HG03064 (cell line): Measurements from ENCODE around the gene MALRD1.
"Not testable (repeated sequence)": the region's sequence is repeated elsewhere in the genome, so short reads cannot be mapped to it uniquely, and the experiment has no call there.

Experiments
- ATAC-seq: cut with Tn5 transposase; IDR thresholded peaks from one replicate; pipeline ENCODE4 v1.9.1; 2021; ENCODE audit warnings: low read depth; ENCODE audit not compliant: unreplicated experiment

MALRD1 gene

DNA sequence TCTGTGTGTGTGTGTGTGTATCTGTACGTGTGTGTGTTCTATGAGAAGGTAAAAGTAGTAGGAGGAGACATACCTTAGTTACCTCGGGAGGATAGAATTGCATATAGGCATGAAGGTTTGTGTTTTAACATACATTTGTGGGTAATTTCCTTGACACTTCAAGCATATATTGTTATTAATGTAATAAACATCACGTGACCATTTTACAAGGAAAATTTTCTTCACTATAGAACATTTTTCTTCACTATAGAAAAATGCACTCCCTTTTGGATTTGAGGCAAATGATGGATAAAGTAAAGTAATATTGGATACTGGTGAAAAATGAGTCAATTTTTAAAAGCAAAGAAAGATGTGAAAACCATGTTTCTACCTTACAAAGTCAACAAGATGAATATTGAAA, 640.6 kb downstream of the MALRD1 start:
- no peak for ATAC-seq

DNA sequence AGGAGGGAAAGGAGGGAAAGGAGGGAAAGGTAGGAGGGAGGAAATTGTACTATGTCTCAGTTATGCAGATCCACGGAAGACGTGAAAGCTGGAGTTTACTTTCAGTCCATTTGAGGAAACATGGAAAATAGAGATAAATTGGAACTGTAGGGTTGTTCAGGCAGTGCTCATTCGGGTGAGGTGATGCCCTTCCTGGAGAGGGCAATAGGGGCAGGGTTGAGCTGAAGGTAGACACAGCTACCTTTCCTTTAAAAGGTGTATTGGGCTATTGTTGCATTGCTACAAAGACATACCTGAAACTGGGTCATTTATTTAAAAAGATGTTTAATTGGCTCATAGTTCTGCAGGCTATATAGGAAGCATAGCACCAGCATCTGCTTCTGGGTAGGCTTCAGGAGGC, 650.7 kb downstream of the MALRD1 start:
- ATAC-seq = no peak

DNA sequence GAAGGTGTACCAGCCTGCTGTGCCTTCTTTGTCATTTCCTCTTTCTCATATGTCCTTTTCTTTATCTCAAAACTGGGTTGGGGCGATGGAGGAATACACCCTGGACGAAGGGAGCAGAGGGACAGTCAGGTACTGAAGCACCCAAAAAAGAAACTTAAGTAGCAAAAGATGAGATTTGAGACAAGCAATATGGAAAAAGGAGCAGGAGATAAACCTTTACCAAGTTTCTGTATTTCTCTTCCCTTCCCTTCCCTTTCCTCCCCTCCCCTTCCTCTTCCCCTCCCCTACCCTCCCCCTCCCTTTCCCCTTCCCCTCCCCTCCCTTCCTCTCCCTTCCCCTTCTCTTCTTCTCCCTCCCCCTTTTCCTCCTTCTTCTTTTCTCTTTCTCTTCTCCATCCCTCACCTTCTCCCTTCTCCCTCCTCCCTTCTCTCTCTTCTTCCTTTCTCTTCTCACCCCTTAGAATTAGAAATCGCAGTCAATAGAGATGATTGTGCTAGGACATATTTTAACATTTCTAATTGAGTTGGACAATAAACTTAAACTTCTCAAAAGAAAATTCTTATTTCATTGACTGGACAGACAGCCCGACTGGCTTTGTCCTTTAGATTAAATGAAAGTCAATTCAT, 652.9 kb downstream of the MALRD1 start:
- ATAC-seq = no peak

DNA sequence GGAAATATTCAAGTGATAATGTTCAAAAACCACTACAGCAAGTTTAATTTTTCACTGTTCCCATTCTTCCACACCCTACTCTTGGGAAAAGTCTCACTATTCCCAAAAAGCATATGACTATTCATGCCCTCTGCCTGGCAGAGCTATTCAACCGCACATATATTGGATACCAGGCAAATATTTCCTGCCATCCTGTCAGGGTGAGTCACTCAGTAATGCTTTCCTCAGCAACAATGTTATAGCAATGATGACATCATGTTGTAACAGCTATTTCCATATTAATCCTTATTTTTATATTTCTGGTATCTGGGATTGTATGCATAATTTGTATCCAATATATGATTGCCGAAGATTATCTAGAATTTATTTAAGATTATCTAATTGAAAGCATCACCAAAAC, 653.6 kb downstream of the MALRD1 start:
- ATAC-seq = no peak

DNA sequence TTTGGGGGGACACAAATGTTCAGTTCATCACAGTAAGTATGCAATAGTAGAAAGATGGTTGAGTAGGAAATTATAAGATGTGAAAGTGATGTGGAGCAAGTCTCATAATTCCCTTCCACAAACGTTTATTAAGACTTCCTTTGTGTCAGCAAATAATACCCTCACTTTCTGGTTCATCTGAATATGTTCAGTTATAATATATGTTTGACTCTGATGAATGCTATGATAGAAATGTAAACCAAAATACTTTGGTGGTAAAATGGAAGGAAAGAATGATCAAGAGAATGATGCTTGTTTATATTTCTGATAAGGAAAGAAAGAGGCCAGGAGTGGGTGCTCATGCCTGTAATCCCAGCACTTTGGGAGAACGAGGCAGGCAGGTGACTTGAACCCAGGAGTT, 655.9 kb downstream of the MALRD1 start:
- no peak for ATAC-seq

DNA sequence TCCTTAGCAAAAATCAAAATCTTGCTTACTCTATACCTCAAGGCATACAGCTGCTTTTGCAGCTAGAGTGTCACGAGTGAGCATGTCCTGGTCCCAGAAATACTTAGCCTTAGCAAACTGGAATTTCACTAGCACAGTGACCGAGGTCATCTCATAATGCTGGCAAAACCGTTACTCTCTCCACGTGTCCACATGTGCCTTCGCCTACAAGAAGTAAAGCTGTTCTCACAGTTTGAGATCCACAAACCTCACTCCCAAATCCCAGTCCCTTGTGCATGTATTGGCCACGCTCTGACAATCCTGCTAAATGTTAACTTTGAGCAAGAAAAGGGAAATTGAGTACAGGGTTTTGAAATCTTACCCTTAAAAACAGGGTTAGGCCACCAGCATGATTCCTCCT, 656.6 kb downstream of the MALRD1 start:
- no peak for ATAC-seq

DNA sequence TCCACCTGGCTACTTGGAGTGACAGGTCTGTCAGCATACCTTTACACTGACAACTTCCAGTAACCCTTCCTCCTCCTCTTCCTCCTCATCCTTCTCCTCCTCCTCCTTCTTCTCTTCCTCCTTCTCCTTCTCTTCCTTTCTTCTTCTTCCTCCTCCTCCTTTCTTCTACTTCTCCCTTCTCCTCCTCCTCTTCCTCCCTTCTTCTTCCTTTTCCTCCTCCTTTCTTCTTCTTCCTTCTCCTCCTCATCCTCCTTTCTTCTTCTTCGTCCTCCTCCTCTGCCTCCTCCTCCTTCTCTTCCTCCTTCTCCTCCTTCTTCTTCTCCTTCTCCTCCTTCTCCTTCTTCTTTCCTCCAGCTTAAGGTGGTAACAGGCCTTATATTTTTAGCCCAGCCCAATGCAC, 658.3 kb downstream of the MALRD1 start:
- no peak for ATAC-seq

DNA sequence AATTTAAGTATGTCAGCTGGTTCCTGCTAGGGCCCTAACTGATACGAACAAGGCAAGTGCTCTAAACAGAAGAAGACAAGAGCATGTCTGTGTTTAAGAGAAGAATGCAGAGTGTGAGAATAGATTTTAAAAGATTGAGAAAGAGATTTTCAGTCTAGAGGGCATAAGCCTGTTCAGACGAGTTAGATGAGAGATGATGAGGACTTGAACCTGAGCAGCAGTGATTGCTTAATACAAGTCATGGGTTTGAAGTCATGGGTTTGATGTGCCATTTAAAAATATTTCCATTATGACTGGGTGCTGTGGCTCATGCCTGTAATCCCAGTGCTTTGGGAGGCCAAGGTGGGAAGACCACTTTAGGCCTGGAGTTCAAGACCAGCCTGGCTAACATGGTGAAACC, 658.8 kb downstream of the MALRD1 start:
- no peak for ATAC-seq

DNA sequence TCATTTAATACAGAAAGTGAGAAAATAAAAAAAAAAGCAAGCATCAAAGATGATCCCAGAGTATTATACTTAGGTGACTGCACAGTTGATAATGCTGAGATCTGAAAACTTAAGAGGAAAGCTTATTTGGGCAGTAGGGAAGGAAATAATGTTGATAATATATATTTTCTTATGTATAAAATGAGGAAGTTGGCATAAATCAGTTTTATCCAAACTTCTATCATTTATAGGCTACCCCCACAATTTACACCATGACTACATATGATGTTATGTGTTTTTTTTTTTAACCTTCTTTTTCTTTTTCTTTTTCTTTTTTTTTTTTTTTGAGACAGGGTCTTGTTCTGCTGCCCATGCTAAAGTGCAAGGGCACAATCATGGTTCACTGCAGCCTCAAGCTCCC, 659.4 kb downstream of the MALRD1 start:
- ATAC-seq = no peak

DNA sequence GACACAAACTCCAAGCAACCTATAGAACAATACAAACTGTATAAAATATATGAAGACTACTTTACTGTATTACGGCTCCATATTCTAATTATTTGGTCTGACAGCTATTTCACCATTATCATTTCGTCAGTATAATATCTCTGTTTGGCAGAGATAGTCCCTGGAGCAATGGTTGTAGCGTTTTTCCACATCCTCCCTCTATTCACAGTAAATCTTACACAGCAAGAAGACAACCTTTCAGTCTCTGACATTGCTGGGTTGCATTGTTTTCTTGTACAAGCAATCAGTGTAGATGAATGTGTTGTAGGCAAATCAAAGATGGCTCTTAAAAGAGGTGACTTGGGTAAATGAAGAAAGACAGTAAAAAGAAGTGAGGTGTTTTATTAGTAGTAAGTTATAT, 662.0 kb downstream of the MALRD1 start:
- no peak for ATAC-seq

DNA sequence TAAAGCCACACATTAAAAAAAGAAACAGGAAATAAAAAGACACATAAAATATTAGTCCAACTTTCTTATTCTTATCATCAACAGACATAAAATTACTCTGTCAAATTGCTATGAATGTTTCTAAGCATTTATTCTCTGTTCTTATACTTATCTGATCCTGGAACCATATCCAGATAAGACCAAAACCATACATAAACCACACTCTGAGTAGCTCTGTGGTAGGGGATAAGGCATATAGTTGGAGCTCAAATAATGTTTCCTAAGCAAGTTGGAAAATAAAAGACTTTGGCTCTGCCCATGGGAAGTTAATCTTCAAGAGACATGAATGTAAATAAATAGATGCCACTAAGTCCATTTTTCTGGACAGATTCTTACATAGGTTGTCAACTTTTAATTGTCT, 664.6 kb downstream of the MALRD1 start:
- ATAC-seq = no peak

DNA sequence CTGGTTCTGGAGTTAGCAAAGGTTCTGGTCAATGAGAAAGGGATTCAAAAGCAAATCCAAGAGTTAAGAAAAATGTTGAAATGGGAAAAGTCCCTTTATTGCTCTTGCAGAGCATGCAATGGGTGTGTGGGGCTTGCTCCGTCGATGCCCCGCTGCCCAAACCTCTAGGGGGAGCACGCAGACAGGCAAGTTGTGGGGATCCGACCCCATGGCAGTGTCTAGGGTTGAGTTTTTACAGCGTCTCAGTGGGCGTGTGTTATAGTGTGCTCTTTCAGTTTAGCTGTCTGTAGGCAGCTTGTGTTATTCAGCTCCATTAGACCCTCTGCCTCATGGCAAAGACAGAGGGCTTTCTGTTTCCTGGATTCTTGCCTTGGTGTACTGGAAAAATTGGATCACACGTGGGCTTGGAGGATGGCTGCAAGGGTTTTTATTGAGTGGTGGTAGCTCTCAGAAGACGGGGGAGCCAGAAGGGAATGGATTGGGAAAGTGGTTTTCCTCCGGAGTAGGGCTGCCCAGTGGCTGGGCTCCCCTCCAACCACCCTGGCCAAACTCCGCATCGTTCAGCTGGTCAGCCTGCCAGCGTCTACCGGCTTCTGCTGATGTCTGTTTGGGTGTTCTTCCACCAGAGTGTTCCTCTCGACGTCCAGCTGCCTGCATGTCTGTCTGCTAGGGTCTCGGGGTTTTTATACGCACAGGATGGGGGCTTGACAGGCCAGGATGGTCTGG, 665.4 kb downstream of the MALRD1 start:
- ATAC-seq = no peak

DNA sequence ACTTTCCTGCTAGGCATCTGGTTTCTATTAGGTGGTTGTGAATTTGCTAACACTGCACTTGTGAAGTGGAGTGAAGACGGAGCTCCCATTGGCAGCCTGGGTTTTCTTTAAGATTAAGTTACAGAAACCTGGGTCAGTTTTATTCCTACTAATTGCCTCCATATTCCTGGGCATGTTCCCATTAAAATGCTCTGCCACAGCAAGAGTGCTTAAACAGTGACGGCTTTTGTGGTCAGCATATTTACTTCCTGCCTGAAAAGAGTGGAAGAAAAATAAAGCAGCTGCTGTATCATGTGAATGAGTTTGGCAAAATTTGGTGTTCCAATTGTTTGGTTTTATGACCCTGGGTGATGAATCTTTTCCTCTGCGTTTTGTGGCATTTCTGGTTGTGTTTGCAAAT, 670.7 kb downstream of the MALRD1 start:
- ATAC-seq = no peak

DNA sequence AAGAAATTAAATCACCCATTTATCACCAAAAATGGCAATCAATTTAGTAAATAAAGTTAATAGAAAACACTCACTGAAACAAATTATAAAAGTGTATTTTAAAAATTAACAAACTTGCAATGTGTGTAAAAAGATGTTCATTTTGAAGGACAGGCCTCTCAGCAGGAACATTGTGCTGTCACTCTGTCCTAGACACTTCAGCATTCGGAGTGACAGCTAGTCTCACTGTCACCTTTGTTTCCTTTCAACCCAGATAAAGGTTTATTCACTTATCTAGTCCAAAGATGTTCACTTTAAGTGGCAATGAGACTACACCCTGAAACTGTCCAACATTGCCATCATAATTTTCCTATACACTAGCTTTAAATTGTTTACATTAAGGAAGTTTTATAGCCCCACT, 675.7 kb downstream of the MALRD1 start:
- no peak for ATAC-seq

DNA sequence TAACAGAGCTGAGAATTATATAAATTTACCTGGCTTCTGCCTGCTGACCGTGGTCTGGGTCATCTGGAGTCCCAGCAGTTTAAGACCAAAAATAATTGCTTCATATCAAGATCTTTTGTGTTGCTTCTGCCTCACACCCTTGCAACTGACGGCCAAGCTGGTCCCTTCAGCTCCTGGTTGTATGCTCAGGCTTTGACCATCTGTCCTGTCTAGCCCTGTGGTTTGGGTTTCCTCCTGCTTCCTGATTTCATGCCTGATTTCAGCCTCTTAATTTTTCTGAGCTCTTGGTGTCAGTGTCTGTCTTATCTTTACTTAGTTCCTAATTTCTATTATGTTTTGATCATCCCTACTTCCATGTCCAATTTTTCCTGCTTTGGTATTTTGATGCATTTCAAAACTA, 679.8 kb downstream of the MALRD1 start:
- no peak for ATAC-seq

DNA sequence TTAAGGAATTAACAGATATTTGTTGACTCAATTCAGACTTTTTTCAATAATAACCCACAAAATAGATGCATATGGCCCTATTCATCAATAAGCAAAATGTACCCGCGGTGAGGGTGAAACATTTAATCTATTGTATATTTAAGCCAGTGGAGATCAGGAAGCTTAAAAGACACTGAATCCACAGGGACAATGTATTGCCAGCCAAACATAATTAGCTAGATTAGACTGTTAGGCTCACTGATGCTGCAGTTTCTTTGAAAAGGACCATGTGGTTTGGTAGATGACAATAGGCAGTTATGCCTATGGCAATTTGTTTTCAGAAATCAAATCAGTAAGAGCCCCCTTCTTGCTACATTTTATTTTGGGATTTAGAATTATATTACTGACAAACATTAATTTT, 680.4 kb downstream of the MALRD1 start:
- ATAC-seq = no peak

DNA sequence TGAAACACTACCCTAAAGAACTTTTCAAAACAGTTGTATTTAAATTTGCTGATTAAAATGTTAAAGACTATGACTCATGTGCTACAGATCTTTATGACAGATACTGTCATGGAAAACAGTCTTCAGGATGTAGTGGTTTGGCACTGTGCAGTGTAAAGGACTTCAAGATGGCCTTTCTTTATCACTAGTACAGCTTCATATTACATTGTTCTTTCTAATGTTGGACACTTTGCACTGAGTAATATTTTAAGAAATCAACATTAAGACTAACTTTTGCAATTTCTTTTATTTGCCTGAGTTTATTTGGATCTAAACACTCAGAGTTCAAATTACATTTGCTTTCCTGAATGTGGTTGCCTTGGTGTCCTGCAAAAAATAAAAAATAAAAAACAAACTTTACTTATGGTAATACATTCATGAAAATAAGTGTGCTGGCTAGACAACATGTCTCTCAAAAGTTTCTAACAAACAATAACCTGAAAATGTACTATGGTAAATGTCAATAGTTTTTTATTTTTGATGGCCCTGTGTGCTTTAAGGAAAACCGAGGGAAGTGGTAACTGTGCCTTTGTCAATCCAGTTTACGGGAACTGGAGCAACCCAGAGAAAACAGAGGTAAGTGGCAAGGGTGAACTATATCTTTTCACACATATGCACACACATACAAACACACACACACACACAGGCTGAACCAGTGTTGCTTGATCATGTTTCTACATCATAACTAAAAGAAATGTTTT, 681.7 kb downstream of the MALRD1 start:
- no peak for ATAC-seq

DNA sequence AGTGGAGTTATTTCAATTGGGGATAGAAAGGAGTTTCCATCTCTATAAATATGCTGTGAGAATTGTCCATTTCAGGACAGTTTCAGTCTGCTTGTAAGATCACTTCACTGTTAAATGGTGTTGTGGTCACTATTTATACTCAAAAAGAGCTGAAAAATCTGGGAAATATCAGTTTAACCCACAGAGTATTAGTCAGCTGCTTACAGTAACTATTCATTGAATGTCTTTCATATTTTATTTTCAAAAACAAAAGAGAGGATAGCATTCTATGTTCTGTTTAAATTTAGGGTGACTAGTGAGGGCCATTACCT, 682.3 kb downstream of the MALRD1 start:
- ATAC-seq = no peak

DNA sequence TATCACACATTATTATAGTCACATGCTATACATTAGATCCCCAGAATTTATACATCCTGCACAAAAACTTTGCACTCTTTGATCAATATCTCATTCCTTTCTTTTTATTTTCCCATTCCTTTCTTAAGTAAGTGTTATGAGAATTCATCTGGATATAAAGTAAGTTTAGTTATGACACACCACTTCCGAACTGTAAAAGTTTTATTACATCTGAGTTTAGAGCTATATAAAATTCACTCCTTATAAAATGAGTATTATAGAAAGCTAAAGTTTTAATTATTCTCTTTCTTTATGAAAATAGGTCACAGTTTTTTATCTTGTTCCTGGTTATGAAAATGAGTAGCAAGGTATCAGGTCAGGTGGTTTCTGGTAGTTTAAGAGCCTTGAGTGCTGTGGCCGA, 683.0 kb downstream of the MALRD1 start:
- ATAC-seq = no peak

DNA sequence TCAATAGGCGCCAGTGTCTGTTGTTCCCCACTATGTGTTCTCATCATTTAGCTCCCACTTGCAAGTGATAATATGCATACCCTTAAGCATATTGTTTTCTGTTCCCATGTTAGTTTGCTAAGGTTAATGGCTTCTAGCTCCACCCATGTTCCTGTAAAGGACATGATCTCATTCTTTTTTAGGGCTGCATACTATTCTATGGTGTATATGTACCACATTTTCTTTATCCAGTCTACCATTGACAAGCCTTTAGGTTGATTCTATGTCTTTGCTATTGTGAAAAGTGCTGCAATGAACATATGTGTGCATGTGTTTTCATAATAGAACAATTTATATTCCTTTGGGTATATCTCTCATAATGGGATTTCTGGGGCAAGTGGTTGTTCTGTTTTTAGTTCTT, 689.8 kb downstream of the MALRD1 start:
- ATAC-seq = no peak

DNA sequence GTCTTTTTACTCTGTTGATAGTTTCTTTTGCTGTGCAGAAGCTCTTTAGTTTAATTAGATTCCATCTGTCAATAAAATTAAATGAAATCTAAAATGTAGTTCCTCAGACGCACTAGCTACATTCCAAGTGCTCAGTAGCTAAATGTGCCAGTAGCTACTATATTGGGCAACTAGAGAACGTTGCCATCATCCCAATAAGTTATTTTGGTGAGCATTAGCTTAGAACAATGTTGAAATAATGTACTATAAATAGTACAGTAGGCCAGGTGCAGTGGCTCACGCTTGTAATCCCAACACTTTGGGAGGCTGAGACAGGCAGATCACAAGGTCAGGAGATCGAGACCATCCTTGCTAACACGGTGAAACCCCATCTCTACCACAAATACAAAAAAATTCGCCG, 690.6 kb downstream of the MALRD1 start:
- not testable (repeated sequence) for ATAC-seq

DNA sequence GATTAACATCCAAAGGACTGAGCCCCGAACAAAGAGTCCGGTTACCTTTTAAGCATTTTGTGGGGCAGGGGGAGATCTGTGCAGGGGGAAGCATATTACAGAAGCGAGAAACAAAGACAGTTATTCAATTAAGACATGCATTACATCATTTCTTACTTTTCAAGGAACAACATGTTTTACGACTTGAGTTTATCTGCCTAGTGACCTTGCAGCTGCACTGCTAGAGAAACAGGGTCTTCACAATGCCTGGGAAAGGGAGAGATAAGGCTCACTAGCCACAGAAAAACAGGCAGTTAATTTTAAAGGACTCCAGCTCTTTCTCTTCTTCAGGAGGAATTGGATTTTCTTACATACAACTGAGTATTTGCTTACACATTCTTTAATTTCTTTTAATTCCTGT, 693.5 kb downstream of the MALRD1 start:
- ATAC-seq = not testable (repeated sequence)
